Effector memory CD4-positive, alpha-beta T cell (primary cell): ENCODE data around the gene FOXA2.
"Not testable (repeated sequence)": the region's sequence is repeated elsewhere in the genome, so short reads cannot be mapped to it uniquely, and the experiment has no call there.

Source experiments
- DNase-seq, 3 donors: peaks; one replicate each; pipeline ENCODE4 v3.0.0-alpha.2; 2020
- H3K27ac ChIP-seq: 2 replicates; pipeline ENCODE4 v1.7.0; 2013; ENCODE audit warnings: mild to moderate bottlenecking, low read length, moderate library complexity; ENCODE audit not compliant: insufficient read depth, poor library complexity, severe bottlenecking
- H3K27me3 ChIP-seq: replicated peaks from 2 replicates; pipeline ENCODE4 v1.7.0; 2013; ENCODE audit warnings: mild to moderate bottlenecking, low read length; ENCODE audit not compliant: insufficient read depth, control insufficient read depth, poor library complexity, severe bottlenecking
- H3K36me3 ChIP-seq: 2 replicates; pipeline ENCODE4 v1.7.0; 2013; ENCODE audit warnings: mild to moderate bottlenecking, low read length, moderate library complexity; ENCODE audit not compliant: control insufficient read depth, insufficient read depth
- H3K4me1 ChIP-seq: 2 replicates; pipeline ENCODE4 v1.7.0; 2013; ENCODE audit warnings: low read length, mild to moderate bottlenecking; ENCODE audit not compliant: control insufficient read depth, insufficient read depth, poor library complexity, severe bottlenecking
- H3K4me3 ChIP-seq: 2 replicates; pipeline ENCODE4 v1.7.0; 2013; ENCODE audit warnings: low read length, low read depth, mild to moderate bottlenecking; ENCODE audit not compliant: insufficient read depth, poor library complexity, severe bottlenecking
- H3K9me3 ChIP-seq: 2 replicates; pipeline ENCODE4 v1.7.0; 2013; ENCODE audit warnings: mild to moderate bottlenecking, low read length, moderate library complexity; ENCODE audit not compliant: control insufficient read depth

FOXA2 gene

DNA sequence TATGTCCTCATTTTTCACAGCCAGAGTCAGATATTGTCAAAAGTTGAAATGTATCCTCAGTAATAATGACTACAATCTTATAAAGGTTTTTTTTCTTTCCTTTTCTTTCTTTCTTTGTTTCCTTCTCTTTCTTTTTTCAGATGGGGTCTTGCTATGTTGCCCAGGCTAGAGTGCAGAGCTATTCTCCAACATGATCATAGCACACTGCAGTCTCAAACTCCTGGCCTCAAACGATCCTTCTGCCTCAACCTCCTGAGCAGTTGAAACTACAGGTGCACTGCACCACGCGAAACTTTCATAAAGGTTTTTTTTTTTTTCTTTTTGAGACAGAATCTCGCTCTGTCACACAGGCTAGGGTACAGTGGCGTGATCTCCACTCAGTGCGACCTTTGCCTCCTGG lies 31.1 kb upstream of the FOXA2 start:
- H3K4me3 ChIP-seq: no peak overlapping the region
- no peaks in the 10 kb centered on the region for H3K27me3 ChIP-seq
- H3K9me3 ChIP-seq: no peaks in the 10 kb centered on the region

DNA sequence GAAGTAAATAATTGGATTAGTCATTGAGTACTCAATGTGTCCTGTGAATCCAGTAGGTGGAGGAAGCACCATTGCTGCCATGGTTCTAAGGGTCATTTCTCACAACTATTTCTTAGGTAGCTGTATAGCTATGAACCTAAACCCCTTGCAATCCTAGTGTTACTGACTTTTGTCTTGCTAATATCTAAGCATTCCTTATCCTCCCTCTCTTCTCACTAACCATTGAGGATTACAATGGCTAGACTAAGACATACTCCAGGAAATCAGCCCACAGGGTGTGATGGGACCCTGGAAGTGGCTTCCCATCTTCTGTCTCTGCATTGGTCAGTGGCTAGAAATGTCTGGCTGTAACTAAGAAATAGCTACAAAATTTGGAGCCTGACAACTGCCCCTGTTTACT lies 27.3 kb upstream of the FOXA2 start:
- Histone ChIP-seq H3K27ac (no peak overlapping the region), H3K4me1 (no peaks in the 10 kb centered on the region)

More for the DNA sequence above, 31.1 kb upstream of the FOXA2 start:
- no peaks in the 10 kb centered on the region for H3K4me1 ChIP-seq
- no peak overlapping the region for H3K27ac ChIP-seq
- DNase-seq: no peak
- H3K36me3 ChIP-seq: no peaks in the 10 kb centered on the region

GRCh38 chr20:22607695-22608094 lies 23.3 kb upstream of the FOXA2 start:
- Histone ChIP-seq H3K4me1 (no peaks in the 10 kb centered on the region), H3K4me3 (no peak overlapping the region), H3K36me3 (no peaks in the 10 kb centered on the region), H3K27me3 (no peaks in the 10 kb centered on the region), H3K27ac (no peak overlapping the region), H3K9me3 (no peaks in the 10 kb centered on the region)
- DNase-seq: no peak

More for the DNA sequence above, 27.3 kb upstream of the FOXA2 start:
- H3K27me3 ChIP-seq: no peaks in the 10 kb centered on the region
- H3K36me3 ChIP-seq: no peaks in the 10 kb centered on the region
- H3K9me3 ChIP-seq: no peaks in the 10 kb centered on the region
- DNase-seq: no peak
- H3K4me3 ChIP-seq: no peak overlapping the region

DNA sequence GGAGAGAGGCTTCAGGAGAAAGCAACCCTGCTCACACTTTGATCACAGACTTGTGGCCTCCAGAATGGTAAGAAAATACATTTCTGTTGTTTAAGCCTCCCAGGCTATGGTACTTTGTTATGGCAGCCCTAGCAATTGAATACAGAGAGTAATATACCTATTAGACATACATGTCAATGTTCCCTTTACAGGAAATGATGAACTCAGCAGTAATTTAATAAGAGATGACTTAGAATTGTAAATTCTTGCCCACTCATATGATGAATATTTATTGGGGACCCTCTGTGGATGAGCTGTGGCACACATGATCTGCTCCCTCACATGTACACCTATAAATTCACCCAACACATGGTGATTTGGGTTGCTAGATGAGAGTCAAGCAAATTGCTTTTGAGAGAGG lies 20.4 kb upstream of the FOXA2 start:
- no peak for DNase-seq
- H3K27ac ChIP-seq: no peak overlapping the region
- no peak overlapping the region for H3K4me3 ChIP-seq
- H3K27me3 ChIP-seq: no peaks in the 10 kb centered on the region
- H3K9me3 ChIP-seq: no peaks in the 10 kb centered on the region
- H3K36me3 ChIP-seq: no peaks in the 10 kb centered on the region
- no peaks in the 10 kb centered on the region for H3K4me1 ChIP-seq

- H3K9me3 ChIP-seq: no peaks in the 10 kb centered on the region
- no peak for DNase-seq
- H3K27me3 ChIP-seq: no peaks in the 10 kb centered on the region
Measured at GRCh38 chr20:22601361-22602141, 17.2 kb upstream of the FOXA2 start.

DNA sequence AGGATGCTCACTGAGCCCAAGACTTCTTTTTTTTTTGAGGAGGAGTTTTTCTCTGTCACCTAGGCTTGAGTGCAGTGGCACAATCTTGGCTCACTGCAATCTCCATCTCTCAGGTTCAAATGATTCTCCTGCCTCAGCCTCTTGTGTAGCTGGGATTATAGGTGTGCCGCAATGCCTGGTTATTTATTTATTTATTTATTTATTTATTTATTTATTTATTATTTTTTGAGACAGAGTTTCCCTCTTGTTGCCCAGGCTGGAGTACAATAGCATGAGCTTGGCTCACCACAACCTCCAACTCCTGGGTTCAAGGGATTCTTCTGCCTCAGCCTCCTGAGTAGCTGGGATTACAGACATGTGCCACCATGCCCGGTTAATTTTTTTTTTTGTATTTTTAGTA lies 14.9 kb upstream of the FOXA2 start:
- not testable (repeated sequence) for H3K4me1 ChIP-seq, DNase-seq, H3K27me3 ChIP-seq, H3K9me3 ChIP-seq, H3K4me3 ChIP-seq, H3K36me3 ChIP-seq, H3K27ac ChIP-seq

More at GRCh38 chr20:22601361-22602141, 17.2 kb upstream of the FOXA2 start:
- Histone ChIP-seq H3K36me3 (no peaks in the 10 kb centered on the region), H3K4me3 (no peak overlapping the region), H3K4me1 (no peaks in the 10 kb centered on the region), H3K27ac (no peak overlapping the region)

- no peak overlapping the region for H3K4me3 ChIP-seq
- no peak overlapping the region for H3K27ac ChIP-seq
- no peaks in the 10 kb centered on the region for H3K4me1 ChIP-seq
- H3K27me3 ChIP-seq: no peaks in the 10 kb centered on the region
- no peak for DNase-seq
- H3K36me3 ChIP-seq: no peaks in the 10 kb centered on the region
- no peaks in the 10 kb centered on the region for H3K9me3 ChIP-seq
Measured at GRCh38 chr20:22597303-22597702, 12.9 kb upstream of the FOXA2 start.

- Histone ChIP-seq H3K9me3 (no peaks in the 10 kb centered on the region), H3K4me3 (no peak overlapping the region), H3K27ac (no peak overlapping the region), H3K36me3 (no peaks in the 10 kb centered on the region), H3K27me3 (no peaks in the 10 kb centered on the region), H3K4me1 (no peaks in the 10 kb centered on the region)
- no peak for DNase-seq
Measured at GRCh38 chr20:22590662-22591061, 6.3 kb upstream of the FOXA2 start.

DNA sequence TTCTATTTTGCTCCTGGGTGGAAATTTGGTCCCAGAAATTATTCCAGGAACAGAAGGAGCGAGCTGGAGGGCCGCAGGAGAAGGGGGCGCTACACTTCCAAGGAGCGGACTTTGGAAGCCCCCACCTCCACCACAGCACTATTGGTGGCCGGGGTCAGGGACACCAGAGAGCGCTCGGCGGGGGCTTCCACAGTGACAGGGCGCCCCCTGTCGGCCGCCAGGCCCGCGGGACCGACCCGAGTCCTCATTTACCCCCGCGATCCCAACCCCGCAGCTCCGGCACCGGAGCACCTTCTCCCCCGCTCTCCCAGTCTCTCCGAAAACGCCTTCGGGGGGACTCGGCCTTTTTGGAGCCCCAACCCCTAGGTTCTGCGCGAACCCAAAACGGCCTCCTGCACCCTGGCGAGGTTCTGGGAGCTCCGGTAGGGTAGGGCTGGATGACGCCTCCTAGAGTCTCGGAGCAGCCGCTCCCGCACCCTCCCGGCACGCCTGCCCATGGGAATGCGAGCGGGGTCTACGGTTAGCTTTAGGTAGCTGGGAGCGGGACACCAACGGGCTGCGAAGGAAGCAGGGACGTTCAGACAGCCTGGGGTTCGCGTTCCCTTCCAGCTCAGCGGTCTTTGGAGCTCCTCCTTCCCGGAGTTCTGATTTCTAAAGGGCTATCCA lies 2.4 kb upstream of the FOXA2 start:
- Histone ChIP-seq H3K4me1 (no peaks in the 10 kb centered on the region), H3K27me3 (peaks cover 6% of the 10 kb centered on the region), H3K4me3 (no peak overlapping the region), H3K36me3 (no peaks in the 10 kb centered on the region), H3K9me3 (no peaks in the 10 kb centered on the region), H3K27ac (no peak overlapping the region)
- no peak for DNase-seq

GRCh38 chr20:22585786-22586493 lies 1.6 kb upstream of the FOXA2 start:
- Histone ChIP-seq H3K27ac (no peak overlapping the region), H3K4me3 (no peak overlapping the region), H3K9me3 (no peaks in the 10 kb centered on the region), H3K4me1 (no peaks in the 10 kb centered on the region), H3K27me3 (peaks cover 6% of the 10 kb centered on the region), H3K36me3 (no peaks in the 10 kb centered on the region)
- no peak for DNase-seq
